ENCODE measurements around the gene PFKL.

Gene PFKL

DNA sequence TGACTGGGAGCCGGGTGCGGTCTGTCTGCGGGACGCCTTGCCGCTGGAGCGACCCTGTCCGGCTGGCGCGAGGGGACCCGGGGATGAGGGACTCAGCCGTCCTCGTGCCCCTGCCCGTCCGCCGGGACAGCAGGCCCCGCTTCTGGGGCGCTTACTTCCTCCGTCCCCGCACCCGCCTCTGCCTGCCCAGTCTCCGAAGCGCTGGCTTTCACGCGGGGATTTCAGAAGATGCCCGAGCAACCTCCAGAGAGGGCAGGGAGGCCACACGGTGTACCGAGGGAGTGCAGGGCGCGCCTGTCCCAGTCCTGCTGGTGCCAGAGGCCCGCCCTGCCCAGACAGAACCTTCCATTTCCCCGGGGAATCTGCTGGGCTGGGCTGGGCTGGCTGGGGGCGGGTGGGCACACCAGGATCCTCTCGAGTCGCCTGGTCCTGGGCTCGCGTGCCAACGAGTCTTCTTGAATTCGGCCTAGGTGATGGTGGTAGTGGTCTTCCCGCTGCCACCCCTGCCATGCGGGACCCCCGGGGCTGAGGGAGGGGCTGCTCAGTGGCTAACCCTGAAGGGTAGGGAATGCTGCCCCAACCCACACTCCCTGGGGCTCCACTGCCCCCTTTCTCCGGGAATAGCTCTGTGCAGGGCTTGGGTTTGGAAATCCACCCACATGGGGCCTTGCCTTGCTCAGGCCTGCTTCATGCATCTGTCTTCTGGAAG is 51.1 kb downstream of the PFKL start:
- TF ChIP-seq, protein P1, sequence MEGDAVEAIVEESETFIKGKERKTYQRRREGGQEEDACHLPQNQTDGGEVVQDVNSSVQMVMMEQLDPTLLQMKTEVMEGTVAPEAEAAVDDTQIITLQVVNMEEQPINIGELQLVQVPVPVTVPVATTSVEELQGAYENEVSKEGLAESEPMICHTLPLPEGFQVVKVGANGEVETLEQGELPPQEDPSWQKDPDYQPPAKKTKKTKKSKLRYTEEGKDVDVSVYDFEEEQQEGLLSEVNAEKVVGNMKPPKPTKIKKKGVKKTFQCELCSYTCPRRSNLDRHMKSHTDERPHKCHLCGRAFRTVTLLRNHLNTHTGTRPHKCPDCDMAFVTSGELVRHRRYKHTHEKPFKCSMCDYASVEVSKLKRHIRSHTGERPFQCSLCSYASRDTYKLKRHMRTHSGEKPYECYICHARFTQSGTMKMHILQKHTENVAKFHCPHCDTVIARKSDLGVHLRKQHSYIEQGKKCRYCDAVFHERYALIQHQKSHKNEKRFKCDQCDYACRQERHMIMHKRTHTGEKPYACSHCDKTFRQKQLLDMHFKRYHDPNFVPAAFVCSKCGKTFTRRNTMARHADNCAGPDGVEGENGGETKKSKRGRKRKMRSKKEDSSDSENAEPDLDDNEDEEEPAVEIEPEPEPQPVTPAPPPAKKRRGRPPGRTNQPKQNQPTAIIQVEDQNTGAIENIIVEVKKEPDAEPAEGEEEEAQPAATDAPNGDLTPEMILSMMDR (IDR thresholded peaks at IDR 0.05; ENCODE audit: low read depth, low read length, missing control alignments): no peak
- no peak for DNase-seq (ENCODE audit: low read depth)
- no peak overlapping the region for H3K4me3 ChIP-seq (ENCODE audit: low read depth, low read length)
- in situ Hi-C loops (cut with HindIII; ENCODE audit: low sequenced_read_pairs): no loop called here

DNA sequence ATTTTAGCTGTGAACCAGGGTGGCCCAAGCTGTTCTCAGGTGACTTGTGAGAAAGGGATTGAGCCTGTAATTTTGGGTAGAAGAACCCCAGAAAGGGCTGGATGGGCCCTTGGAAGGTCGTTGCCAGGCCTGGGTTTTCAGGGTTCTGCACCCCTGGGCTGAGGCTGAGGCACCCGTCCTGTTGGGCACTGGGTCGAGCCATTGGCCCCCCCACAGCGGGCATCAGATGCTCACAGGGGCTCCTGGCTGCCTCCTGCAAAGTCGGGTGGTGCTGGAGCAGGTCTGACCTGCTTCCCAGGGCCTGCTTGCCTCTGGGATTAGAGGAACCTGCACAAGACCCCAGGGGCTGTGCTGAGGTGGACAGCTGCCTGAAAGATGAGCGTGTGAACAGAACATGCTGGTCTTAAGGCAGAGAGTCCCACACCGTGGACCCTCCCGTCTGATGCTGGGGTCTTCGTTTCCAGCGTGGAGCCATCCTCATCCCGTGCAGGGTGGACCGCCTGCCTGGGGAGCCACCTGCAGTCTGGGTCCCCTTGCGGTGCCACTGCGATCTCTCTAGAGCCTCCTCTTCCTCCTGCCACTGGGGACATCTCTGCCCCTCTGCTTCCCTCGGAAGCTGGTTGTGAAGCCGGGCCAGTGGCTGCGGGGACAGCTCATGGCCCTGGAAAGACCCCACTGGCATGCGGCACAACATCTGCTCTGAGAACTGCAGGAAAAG is 51.8 kb downstream of the PFKL start:
- H3K4me3 ChIP-seq (ENCODE audit: low read depth, low read length): no peak overlapping the region
- TF ChIP-seq, protein P1 (IDR thresholded peaks at IDR 0.05; ENCODE audit: low read depth, low read length, missing control alignments): no peak
- in situ Hi-C loops (cut with HindIII; ENCODE audit: low sequenced_read_pairs): no loop called here
- DNase-seq (ENCODE audit: low read depth): no peak

DNA sequence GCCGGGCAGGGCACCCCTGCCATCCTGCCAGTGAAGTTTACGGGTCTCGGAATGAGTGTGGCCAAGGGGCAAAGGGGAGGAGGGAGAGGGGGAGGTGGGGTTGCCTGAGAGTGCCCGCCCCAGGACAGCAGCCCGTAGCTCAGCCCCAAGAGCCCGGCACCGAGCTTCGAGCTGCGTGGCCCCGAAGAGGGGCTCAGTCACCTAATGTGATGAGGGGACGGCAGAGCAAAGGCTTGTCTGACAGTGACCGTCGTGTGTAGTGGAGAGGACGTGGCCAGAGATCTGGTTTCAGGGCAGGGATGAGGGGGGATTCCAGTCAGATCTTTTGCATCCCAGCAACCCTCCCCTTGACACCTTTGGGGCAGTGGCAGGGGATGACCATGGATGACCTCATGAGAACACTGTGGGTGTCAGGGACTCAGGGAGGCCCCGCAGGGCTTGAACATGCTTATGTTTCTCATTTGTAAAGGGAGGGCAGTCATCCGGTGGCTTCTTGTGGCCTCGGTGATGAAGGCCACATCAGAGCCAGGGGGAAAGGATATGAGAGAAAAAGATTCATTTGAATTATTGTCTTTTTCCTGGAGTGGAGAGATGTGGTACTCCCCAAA is 52.5 kb downstream of the PFKL start:
- TF ChIP-seq, protein P1 (IDR thresholded peaks at IDR 0.05; ENCODE audit: low read depth, low read length, missing control alignments): no peak
- DNase-seq (ENCODE audit: low read depth): no peak
- in situ Hi-C loops (cut with HindIII; ENCODE audit: low sequenced_read_pairs): no loop called here
- H3K4me3 ChIP-seq (ENCODE audit: low read depth, low read length): no peak overlapping the region

DNA sequence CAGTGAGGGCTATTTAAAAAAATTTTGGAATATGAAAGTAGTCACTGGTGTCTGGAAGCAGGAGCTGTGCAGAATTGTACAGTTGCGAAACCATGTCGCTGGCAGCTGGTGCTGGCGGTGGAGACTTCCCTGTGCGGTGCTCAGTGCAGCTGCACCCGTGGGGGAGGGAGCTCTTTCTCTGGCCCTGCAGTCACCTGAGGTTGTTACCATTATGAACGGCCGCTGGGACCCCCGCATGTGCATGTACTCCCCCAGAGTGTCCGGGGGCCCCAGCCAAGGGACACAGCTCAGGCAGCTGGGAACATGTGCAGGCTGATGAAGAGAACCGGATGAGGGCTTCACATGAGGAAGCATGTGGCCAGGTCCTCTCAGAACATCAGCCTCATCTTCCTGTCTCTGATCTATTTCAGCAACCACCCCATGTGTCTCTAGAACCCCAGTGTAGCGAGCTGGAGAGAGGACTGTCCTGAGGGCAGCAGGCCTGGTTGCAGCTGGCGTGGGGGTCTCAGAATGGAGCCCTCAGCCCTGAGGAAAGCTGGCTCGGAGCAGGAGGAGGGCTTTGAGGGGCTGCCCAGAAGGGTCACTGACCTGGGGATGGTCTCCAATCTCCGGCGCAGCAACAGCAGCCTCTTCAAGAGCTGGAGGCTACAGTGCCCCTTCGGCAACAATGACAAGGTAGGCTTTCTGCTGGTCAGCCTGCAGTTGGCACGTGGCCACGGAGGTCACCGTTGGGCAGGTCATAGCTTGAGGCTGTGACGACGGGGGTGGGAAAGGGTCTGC is 53.5 kb downstream of the PFKL start, which contains the start of gene TRPM2:
TSS of gene TRPM2 (plus strand) at position 431 of the 780 bp plus-strand sequence. CDS start at position 511, 80 bp downstream.
- in situ Hi-C loops (cut with HindIII; ENCODE audit: low sequenced_read_pairs): no loop called here
- no peak within 1 kb of the TSS for H3K4me3 ChIP-seq (ENCODE audit: low read depth, low read length)
- TF ChIP-seq, protein P1 (IDR thresholded peaks at IDR 0.05; ENCODE audit: low read depth, low read length, missing control alignments): no peak
- DNase-seq (ENCODE audit: low read depth): no peak

DNA sequence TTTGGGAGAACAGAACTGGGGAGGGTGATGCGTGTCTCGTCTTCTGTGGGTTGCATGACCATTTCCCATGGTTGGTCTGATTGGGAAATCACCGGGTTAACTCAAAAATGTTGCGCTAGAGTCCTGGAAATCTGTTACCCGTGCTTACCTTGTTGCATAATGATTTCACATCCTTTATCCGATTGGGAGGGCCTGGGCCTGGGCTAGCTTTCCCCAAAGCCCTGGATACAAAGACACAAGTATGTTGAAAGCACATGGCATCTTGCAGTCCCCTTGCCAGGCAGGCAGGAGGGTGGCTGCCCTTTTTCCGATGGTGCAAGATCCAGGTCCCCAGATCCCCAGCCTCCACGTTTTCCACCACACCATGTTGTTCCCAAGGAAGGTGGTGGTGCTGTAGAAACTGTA is 54.1 kb downstream of the PFKL start:
- no peak overlapping the region for H3K4me3 ChIP-seq (ENCODE audit: low read depth, low read length)
- in situ Hi-C loops (cut with HindIII; ENCODE audit: low sequenced_read_pairs): no loop called here
- TF ChIP-seq, protein P1 (IDR thresholded peaks at IDR 0.05; ENCODE audit: low read depth, low read length, missing control alignments): no peak

More for the DNA sequence above, 54.1 kb downstream of the PFKL start:
- no peak for DNase-seq (ENCODE audit: low read depth)

All from astrocyte of the cerebellum (primary cell).